NCI-H748 (cell line): Measurements from ENCODE around the gene TMEM121B.

Experiments
- DNase-seq: peaks from one replicate; lab custom pipeline; 2025; ENCODE audit not compliant: unreplicated experiment; lab: John Stamatoyannopoulos, UW

Gene TMEM121B

DNA sequence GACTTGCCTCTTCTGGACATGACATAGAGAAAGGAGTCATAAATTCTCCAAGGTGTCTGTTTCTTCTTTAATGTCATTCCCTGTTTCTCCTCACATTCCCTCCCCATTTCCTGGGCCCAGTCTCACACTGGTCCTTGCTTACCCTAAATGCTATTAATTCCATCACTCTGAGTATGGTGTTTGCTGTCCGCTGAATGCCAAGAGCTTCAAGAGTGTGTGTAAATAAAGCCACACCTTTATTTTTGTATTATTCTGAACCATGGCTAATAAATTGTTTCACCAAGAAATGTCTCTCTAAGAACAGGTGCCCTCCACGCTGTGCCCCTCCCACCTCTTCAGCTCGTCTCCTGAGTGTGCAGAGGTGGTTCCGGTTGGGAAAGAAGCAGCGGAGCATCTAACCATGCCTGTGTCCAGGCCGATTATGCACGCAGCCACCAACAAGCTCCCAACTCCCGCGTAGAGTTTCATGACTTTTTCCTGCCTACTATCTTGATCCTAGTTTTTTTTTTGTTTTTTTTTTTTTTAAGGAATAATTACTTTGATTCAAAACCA is 8.6 kb downstream of the TMEM121B start:
- DNase-seq = peak; percentile 19

DNA sequence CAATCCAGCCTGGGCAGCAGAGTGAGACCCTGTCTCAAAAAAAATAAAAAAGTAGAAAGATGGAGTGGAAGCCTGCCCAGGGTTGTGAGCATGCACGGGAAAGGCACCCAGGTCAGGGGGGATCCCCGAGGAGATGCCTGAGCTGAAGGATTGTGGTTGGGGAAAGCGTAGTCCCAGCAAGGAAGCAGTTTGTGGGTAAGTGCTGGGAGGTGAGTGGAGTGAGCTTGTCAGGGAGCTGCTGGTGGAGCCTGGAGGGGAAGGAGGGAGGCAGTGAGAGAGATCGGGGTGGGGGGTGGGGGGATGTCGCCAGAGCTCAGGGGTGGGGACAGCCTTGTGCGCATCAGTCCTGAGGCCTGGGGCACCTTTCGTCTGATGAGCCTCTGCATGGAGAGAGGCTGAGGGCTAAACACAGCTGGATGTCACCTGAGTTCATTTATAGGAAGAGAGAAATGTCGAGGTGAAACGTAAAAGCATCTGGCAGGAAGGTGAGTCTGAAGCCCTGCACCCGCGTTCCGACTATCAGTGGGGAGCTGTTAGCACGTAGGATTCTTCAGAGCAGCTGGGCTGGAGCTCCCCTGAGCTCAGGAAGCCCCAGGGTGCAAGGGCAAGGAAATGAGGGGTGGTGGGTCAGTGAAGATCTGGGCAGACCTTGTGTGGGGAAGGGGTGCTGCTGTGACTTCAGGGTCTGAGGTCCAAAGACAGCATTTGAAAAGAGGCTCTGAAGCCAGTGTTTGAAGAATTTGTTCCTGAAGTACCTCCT is 10.2 kb downstream of the TMEM121B start:
- DNase-seq = no peak

DNA sequence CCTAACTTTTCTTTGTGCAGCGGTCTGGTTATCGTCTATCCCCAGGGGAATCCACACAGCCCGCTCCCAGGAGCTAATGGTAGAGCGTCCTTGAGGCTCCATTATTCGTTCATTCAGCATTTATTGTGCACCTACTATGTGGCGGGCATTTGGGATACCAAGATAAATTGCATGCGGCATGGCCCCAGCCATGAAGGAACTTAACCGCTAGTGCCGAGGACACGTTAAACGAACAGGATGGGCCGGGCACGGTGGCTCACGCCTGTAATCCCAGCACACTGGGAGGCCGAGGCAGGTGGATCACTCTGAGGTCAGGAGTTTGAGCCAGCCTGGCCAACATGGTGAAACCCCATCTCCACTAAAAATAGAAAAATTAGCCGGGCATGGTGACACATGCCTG is 11.2 kb downstream of the TMEM121B start:
- DNase-seq = no peak

DNA sequence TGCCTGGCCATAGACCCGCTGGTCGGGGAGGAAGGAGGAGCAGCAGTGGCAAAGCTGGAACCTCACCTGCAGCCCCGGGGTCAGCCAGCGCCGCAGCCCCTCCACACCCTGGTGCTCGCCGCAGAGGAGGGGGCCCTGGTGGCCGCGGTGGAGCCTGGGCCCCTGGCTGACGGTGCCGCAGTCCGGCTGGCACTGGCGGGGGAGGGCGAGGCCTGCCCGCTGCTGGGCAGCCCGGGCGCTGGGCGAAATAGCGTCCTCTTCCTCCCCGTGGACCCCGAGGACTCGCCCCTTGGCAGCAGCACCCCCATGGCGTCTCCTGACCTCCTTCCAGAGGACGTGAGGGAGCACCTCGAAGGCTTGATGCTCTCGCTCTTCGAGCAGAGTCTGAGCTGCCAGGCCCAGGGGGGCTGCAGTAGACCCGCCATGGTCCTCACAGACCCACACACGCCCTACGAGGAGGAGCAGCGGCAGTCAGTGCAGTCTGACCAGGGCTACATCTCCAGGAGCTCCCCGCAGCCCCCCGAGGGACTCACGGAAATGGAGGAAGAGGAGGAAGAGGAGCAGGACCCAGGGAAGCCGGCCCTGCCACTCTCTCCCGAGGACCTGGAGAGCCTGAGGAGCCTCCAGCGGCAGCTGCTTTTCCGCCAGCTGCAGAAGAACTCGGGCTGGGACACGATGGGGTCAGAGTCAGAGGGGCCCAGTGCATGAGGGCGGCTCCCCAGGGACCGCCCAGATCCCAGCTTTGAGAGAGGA is 11.9 kb downstream of the TMEM121B start:
- DNase-seq = no peak

DNA sequence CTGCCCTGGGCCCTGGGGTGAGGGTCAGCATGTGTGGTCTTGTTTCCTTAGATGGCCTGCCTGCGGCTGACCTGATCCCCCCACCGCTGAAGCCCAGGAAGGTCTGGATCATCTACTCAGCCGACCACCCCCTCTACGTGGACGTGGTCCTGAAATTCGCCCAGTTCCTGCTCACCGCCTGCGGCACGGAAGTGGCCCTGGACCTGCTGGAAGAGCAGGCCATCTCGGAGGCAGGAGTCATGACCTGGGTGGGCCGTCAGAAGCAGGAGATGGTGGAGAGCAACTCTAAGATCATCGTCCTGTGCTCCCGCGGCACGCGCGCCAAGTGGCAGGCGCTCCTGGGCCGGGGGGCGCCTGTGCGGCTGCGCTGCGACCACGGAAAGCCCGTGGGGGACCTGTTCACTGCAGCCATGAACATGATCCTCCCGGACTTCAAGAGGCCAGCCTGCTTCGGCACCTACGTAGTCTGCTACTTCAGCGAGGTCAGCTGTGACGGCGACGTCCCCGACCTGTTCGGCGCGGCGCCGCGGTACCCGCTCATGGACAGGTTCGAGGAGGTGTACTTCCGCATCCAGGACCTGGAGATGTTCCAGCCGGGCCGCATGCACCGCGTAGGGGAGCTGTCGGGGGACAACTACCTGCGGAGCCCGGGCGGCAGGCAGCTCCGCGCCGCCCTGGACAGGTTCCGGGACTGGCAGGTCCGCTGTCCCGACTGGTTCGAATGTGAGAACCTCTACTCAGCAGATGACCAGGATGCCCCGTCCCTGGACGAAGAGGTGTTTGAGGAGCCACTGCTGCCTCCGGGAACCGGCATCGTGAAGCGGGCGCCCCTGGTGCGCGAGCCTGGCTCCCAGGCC is 12.7 kb downstream of the TMEM121B start:
- DNase-seq = no peak

DNA sequence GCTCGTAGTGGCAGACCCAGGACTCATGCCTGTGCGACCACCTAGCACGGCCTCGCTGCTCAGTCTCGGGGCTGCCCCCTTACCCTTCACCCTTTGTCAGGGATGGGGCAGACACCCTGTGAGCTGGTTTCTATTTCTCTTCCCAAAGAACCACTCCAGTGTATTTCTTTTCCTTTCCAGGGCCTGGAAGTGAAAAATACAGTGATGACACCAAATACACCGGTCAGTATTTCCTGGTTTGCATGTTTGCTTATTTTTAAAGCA is 13.7 kb downstream of the TMEM121B start:
- no peak for DNase-seq

DNA sequence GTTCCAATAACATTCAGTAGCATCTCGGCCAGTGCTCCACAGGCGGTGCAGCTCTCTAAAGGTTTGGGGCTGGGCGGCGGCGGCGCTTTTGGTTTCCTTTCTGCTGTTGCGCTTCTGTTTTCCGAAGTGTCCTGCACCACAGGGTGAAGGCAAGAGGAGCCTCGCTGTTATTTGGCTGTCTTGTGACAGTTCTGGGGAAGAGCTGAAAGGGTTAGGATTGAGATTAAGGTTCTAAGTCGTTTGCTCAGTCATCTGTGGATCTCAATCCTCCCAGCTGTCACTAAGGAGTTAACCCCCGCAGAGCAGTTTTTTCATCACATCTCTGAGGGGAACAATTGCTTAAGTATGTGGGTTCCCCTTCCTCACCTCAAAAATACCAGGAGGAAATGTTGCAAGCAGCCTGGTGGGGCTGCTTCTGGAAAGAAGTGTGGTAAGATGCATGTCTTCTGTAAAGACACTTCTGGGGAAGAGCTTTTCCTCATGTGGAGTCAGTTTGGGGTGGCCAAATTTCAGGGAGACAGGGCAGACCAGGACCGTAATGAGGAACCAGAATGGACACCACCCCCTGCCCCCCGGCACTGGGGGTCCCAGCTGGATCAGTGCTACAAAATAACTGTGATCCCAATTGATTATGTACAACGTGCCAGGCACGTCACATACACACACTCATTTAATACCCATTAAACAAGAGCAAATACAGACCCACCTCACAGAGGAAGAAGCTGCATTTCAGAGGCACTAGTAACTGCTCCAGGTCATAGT is 14.2 kb downstream of the TMEM121B start:
- DNase-seq = no peak

DNA sequence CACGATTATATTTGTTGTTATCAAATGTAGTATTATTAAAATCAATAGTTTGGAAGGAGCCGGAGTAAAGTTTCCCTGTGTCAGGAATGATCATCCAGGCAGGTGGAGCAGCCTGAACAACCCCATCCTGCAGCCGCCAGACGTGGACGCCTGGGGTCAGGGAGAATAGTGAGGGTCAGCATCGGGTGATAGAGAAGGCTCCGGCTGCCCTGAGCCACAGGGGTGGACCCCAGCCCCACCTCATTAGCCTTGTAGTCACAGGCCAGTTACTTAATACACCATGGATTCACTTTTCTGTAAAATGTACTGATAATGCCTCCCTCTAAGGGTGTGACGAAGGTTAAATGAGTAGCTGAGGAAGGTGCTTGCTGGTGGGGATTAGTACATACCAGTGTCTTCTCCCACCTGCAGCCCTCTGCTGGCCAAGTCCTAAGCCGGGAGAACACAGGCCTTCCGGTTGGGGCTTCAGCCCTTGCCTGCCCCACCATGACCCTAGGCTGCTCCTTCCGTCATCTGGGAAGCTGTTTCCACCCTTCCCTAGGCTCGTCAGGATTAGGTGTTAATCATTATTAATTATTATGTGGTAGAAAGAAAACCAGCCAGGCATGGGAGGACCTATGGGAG is 14.9 kb downstream of the TMEM121B start:
- no peak for DNase-seq

DNA sequence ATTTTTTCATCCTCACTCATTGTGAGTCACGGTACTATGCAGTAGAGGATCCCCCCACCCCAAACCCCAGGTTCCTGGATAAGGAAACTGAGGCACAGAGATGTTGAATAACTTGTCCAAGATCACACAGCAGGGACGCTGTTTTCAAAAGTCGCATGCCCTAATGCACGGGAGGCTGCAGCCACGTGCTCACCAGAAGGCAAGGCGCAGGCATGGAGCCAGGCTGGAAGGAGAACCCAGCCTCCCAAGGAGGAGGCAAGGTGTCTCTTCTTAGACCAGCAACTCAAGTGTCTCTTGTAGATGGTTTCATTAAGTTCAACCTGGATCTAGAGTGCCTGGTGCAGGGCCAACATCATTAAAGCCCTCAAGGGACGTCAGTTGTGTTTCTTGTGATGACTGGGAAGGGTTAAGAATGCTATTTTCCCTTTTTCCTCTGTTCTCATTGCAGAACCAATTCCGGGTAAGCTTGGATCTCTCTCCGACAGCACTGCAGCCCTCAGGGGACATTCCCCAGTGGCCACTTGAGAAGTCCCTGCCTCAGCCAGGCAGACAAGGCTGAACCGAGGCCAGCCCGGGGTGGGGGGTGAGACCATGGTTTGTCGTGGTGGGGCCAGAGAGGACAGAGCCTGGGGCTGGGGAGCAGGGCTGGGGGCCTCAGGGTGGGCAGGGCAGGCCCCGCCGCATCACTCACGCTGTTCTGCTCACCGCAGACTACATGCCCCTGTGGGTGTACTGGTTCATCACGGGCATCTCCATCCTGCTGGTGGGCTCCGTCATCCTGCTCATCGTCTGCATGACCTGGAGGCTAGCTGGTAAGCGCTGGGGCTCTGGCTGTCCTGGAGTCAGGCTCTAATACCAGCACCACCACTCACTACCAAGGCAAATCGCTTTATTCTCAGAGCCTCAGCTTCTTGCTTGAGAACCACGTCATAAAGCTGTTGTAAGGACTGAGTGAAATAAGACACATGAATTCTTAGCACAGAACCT is 15.7 kb downstream of the TMEM121B start:
- DNase-seq = no peak

DNA sequence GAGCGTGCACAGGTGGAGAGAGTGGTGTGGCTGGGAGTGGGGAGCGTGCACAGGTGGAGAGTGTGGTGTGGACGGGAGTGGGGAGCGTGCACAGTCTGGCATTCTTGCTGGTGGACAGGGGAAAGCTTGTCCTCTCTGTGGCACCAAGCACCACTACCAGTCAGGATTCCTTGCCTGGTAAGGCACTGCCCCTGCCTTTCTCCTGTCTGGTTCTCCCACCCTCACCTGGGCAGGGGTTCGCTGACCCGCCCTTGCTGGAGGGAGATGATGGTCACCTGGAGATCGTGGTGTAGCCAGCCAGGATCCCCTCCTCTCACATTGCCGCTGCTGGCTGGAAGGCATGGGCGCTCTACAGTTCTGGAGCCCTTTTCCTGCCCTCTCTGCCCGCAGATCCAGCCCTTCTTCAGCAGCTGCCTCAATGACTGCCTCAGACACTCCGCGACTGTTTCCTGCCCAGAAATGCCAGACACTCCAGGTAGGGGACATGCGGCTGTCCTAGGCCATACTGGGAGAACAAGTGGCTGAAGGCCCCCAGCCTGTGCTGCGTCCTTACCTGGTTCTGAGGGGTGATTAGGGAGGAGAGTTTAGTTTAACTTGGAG is 16.7 kb downstream of the TMEM121B start:
- no peak for DNase-seq

DNA sequence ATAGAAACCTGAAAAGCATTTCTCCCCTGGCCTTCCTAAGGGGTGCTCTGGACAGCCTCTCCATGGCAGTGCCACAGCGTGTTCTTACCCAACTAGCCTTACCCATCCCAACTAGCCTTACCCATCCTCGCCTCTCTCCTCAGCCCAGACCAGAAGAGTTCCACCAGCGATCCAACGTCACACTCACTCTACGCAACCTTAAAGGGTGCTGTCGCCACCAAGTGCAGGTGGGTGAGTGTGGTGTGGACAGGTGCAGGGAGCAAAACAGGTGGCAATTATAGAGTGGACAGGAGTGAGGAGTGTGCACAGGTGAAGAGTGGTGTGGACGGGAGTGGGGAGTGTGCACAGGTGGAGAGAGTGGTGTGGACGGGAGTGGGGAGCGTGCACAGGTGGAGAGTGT is 17.8 kb downstream of the TMEM121B start:
- no peak for DNase-seq

DNA sequence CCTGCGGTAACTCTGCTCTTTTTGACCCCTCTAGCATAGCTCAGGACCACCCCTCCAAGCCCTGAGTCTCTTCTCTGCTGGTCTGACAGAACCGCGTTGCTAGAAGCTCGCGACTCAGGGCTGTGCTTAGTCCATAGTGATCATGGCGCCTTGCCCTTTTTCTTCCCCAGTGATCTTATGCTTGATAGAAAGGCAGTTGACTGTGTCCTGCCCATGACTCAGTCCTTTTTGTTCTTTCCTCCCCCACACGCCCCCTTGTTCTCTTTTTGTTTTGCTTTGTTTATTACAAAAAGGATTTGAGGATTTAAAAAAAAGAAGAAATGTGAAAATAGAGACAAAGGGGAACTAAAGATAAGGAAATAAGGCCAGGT is 18.9 kb downstream of the TMEM121B start:
- no peak for DNase-seq

DNA sequence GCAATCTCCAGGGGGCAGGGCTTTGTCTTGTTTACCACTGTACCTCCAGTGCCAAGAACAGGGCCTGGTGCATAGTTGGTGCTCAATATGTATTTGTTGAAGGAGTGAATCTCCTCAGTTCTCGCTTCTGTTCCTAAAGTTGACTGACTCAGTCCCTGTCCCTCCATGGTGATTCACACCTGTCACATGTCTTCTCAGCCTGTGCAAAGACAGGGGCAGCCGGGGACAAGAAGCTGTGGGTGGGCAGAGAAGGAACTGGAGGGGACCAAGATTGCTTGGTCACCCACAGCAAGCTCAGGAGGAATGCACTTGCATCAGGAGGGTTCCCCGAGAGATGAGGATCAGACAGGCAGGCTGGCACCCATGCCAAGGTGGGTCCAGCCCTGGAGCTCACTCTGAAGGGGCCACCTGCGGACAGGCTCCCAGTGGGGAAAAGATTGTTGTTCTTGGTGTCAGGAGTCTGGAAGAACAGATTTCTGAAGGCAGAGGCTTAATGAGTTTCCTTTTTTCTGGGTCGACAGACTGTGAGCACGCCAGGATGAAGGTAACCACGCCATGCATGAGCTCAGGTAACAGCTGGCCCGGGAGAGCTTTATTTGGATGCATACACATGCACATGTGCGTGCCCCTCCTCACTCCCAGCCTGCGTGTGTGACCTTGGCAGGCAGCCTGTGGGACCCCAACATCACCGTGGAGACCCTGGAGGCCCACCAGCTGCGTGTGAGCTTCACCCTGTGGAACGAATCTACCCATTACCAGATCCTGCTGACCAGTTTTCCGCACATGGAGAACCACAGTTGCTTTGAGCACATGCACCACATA is 19.5 kb downstream of the TMEM121B start:
- no peak for DNase-seq

DNA sequence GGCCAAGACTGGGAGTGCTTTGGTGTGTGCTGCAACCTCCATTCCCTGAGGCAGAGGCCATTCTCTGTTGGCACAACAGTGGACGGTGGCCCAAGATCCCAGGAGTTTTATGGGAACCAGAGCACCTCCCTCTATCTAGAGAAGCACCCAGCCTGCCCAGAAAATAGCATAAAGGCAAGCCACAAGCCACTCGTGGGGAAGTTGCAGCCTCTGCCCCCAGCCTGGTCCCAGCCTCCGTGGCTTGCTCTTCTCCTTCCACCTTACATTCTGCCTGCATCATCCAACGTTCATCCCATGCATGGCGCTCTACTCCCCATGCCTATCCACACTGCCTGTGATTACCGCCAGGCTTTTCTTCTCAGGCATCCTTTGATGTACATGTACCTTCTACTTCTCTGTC is 20.5 kb downstream of the TMEM121B start:
- DNase-seq = no peak

DNA sequence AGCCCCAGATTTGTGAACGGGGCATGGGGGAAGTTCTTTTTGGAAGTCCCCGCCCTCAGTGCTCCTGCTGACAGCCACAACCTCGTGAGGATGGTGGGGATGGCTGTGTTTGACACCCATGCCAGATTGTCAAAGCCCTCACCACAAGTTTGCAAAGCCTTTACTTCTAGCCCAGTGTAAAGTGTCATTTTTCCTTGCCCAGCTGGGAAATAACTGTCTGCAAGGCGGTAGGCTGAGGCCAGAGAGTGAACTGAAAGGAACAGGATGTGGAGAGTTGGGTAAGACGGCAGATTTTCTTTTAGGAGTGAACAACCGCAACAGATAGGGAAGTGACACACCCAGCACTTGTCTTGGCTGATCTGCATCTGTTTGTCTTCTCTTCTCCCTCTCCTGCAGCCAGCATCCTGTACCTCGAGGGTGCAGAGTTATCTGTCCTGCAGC is 22.8 kb downstream of the TMEM121B start:
- no peak for DNase-seq

DNA sequence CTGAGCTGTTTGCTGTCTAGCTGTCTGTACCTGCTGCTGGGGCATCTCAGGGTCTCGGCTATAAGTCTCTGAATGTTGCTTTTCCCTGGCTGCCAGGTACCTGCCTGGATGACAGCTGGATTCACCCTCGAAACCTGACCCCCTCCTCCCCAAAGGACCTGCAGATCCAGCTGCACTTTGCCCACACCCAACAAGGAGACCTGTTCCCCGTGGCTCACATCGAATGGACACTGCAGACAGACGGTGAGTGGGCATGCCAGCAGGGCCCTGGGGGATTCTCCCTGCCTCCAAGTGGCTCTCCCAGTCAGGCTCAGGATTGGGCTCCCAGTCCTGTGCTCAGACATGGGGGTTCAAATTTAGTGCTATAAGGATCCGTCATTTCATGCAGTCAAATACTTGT is 23.5 kb downstream of the TMEM121B start:
- DNase-seq = no peak

DNA sequence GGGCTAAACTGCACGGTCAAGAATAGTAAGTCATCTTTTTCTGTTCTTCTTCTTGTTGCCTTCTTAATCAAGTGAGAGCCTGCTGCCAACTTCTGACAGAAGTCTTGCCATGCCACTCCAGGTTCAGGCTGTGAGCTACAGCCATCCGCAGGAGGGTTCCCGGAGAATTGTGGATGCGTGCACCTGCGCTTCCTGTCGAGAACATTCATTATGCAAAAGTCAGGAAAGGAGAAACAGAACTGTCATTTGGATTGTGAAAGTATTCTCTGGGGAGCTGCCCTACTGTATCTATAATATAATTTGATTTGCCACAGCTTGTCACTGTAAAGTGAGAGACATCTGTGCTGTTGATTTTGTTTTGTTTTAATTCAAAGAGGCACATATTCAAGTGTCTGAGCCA is 24.1 kb downstream of the TMEM121B start:
- peak; percentile 32 for DNase-seq

DNA sequence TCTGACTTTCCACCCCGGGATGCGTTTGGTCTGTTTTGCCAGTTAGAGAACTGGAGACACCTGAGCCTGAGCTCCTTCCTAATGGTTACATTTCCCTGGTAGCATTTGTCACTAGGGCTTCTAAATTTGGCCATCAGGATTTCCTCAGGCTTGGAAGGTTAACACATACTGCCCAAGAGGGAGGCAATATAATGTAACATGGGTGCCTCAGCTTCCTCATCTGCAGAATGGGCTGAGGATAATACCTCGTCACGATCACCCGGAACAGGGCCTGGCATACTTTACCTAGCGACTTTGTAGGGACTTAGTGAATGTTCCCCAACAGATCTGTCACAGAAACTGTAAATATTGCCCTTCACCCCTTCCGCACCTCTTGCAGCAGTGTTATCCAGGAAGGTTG is 25.1 kb downstream of the TMEM121B start:
- no peak for DNase-seq
